ENCODE measurements around the gene ELOVL7.

Gene ELOVL7

GRCh38 chr5:60710362-60710761, 133.7 kb downstream of the ELOVL7 start:
- DNase-seq, result no peak

GRCh38 chr5:60705144-60705543, 138.9 kb downstream of the ELOVL7 start:
- DNase-seq, result no peak

- DNase-seq, result no peak
These were observed 140.1 kb downstream of the ELOVL7 start for GRCh38 chr5:60703944-60704343.
